ENCODE results near the gene RHNO1. TPM values are rescaled to one million over a fixed set of nuclear protein-coding genes. Genes with fewer than 3 reads are reported as not detected.

Gene RHNO1
- total and polyA plus RNA-seq, 2 of the 8 experiments (the other 6 are each of a cell fraction or from before 2014, with no cell fraction given) = 55.8 to 56.9 TPM

GRCh38 chr12:2877953-2878732 is 1.1 kb downstream of the RHNO1 start:
- Histone ChIP-seq H2BK120ac (replicated peaks; ENCODE audit: low read depth, low read length) (no peak overlapping the region), H3K4me3 (ENCODE audit: extremely low read depth in 1 of 4, insufficient read depth in 2 of 4, low read depth in 3 of 4, low read length in 4 of 4) (peak overlapping the region; percentile 92 to 100 (median 98)), H3K23ac (ENCODE audit: insufficient read length) (no peak overlapping the region), H3K9me3 (ENCODE audit: insufficient read depth in 2 of 2, low read depth in 1 of 2, low read length in 1 of 2) (no peaks in the 10 kb centered on the region), H3K27me3 (replicated peaks in 1 of 4; ENCODE audit: control insufficient read depth in 3 of 4, extremely low read depth in 1 of 4, insufficient read depth in 3 of 4, low read length in 3 of 4) (no peaks in the 10 kb centered on the region), H4K8ac (ENCODE audit: extremely low read depth, insufficient read depth, low read length) (no peak overlapping the region), H3K18ac (ENCODE audit: extremely low read depth, low read length) (no peak overlapping the region), H4K5ac (ENCODE audit: insufficient read length, low read depth, low read length) (peak overlapping the region; percentile 25), H3K4me1 (replicated peaks in 1 of 4; ENCODE audit: control insufficient read depth in 3 of 4, insufficient read depth in 4 of 4, low read length in 3 of 4) (peaks cover 0 to 4% (median 3%) of the 10 kb centered on the region in 4 experiments; a peak in 4 of 7 replicates), H3K4me2 (ENCODE audit: insufficient read depth in 1 of 2, low read depth in 2 of 2, low read length in 2 of 2) (peak overlapping the region; percentile 75 to 84), H3K56ac (replicated peaks; ENCODE audit: insufficient read length, low read depth, low read length) (no peak overlapping the region), H4K20me1 (replicated peaks in 1 of 2; ENCODE audit: control insufficient read depth in 1 of 2, insufficient read depth in 2 of 2, low read length in 2 of 2) (no peaks in the 10 kb centered on the region), H2AFZ (ENCODE audit: low read length) (no peak overlapping the region), H2AK5ac (ENCODE audit: low read depth, low read length) (peak overlapping the region; percentile 56; the same call in 1 of the 2 replicates), H3K79me1 (ENCODE audit: low read depth, low read length) (peaks cover 5% of the 10 kb centered on the region), H3K4ac (replicated peaks; ENCODE audit: insufficient read length, low read depth, low read length) (no peak overlapping the region), H2BK12ac (ENCODE audit: low read depth, low read length) (no peak overlapping the region), H3K27ac (ENCODE audit: low read depth, low read length) (peak overlapping the region; percentile 86; the same call in 1 of the 2 replicates), H3K79me2 (ENCODE audit: control insufficient read depth in 1 of 2, insufficient read depth in 2 of 2, low read length in 2 of 2) (peaks cover 3 to 76% of the 10 kb centered on the region in 2 experiments; a peak in 3 of 4 replicates), H3K36me3 (ENCODE audit: control insufficient read depth in 2 of 4, insufficient read depth in 4 of 4, low read length in 3 of 4) (peaks cover 0 to 27% (median 10%) of the 10 kb centered on the region in 4 experiments; a peak in 6 of 8 replicates), H4K91ac (replicated peaks; ENCODE audit: insufficient read length, low read length) (no peak overlapping the region), H3K9ac (replicated peaks in 1 of 4; ENCODE audit: extremely low read depth in 1 of 4, low read depth in 3 of 4, low read length in 3 of 4) (peak overlapping the region in 3 of 4 experiments; percentile 94 to 95 (median 94); a peak in 6 of 7 replicates), H2BK5ac (ENCODE audit: low read depth, low read length) (peak overlapping the region; percentile 21), H2BK20ac (ENCODE audit: low read length) (peak overlapping the region; percentile 34; the same call in 1 of the 2 replicates), H3K14ac (ENCODE audit: insufficient read length) (no peak overlapping the region), H2BK15ac (ENCODE audit: low read length) (peak overlapping the region; percentile 82; the same call in 1 of the 2 replicates), H3K23me2 (ENCODE audit: low read depth, low read length) (peaks cover 7% of the 10 kb centered on the region)
- WGBS, 2 experiments (ENCODE audit: extremely low coverage in 1 of 2, insufficient coverage in 1 of 2, insufficient read length in 1 of 2, insufficient replicate concordance in 2 of 2, low coverage in 1 of 2, low lambda C conversion rate in 2 of 2, missing lambda C conversion rate in 1 of 2) = 52% methylated on average over 16 of the region's 16 CpGs; no CpG with 5 or more reads in 1 of the 2 experiments
- no peak for DNase-seq (ENCODE audit: low read depth in 1 of 2, low spot score in 2 of 2)
- no peak for FAIRE-seq
- POLR2A ChIA-PET (ENCODE audit: partially characterized antibody) = interaction anchor here (0.7 to 4.1 kb wide), 17 partner anchors 10 to 96 kb away, joined by 3 to 31 read pairs (median 4); partner anchors contain the start of genes TEAD4, TEX52 and TULP3
- CTCF ChIA-PET (ENCODE audit: partially characterized antibody) = interaction anchor here (0.5 to 4.7 kb wide), 14 partner anchors 9 to 191 kb away, joined by 3 to 33 read pairs (median 4); no protein-coding TSS in a partner anchor
- TF ChIP-seq HDAC2 (IDR thresholded peaks at IDR 0.05; ENCODE audit: borderline replicate concordance in 1 of 2, low read depth in 2 of 2, low read length in 2 of 2) = no peak
- TF ChIP-seq NANOG (IDR thresholded peaks at IDR 0.05; ENCODE audit: insufficient read depth, low read depth, low read length, poor library complexity, severe bottlenecking) = no peak
- TF ChIP-seq BCL11A (IDR thresholded peaks at IDR 0.05; ENCODE audit: low read depth in 2 of 2, low read length in 2 of 2) = no peak
- TF ChIP-seq EGR1 (IDR thresholded peaks at IDR 0.05; ENCODE audit: borderline replicate concordance, low read depth, low read length) = no peak
- no peak for TF ChIP-seq CTBP2 (IDR thresholded peaks at IDR 0.05; ENCODE audit: borderline replicate concordance, insufficient read depth, insufficient read length, low read length)
- TF ChIP-seq EZH2 (IDR thresholded peaks at IDR 0.05; ENCODE audit: low read depth, low read length, severe bottlenecking) = no peak
- TF ChIP-seq POLR2AphosphoS5 (IDR thresholded peaks at IDR 0.05; ENCODE audit: low read depth, low read length) = 0 out of 2 replicates have a peak, but pooled peaks have one; percentile 39
- peak; percentile 95 for TF ChIP-seq CEBPB (IDR thresholded peaks at IDR 0.05; ENCODE audit: low read depth, low read length)
- no peak for TF ChIP-seq TAF1 (IDR thresholded peaks at IDR 0.05; ENCODE audit: low read depth, low read length)
- TF ChIP-seq SIN3A (conservative IDR thresholded peaks at IDR 0.05 in 1 of 2, IDR thresholded peaks at IDR 0.05 in 1 of 2; ENCODE audit: low read depth in 1 of 2, low read length in 2 of 2) = no peak
